ENCODE measurements around the gene ARHGDIB.
A peak's percentile ranks its signal among the peaks of the same experiment; 100 is the strongest.

ARHGDIB gene

GRCh38 chr12:14956905-14957304, 4.5 kb downstream of the ARHGDIB start:
- DNase-seq (ENCODE audit: low spot score), result no peak

- DNase-seq (ENCODE audit: low spot score), result peak; percentile 58
These were observed 5.1 kb downstream of the ARHGDIB start for GRCh38 chr12:14956024-14956891.

GRCh38 chr12:14954269-14954668, 7.1 kb downstream of the ARHGDIB start:
- no peak for DNase-seq (ENCODE audit: low spot score)

- no peak for DNase-seq (ENCODE audit: low spot score)
These were observed 7.6 kb downstream of the ARHGDIB start for GRCh38 chr12:14953752-14954151.

- DNase-seq (ENCODE audit: low spot score), result no peak
These were observed 9.0 kb downstream of the ARHGDIB start for GRCh38 chr12:14952299-14952921.

- DNase-seq (ENCODE audit: low spot score), result no peak
These were observed 9.6 kb downstream of the ARHGDIB start for GRCh38 chr12:14951851-14952250.

GRCh38 chr12:14950982-14951746, 10.2 kb downstream of the ARHGDIB start:
- peak; percentile 39 for DNase-seq (ENCODE audit: low spot score)

GRCh38 chr12:14950421-14950820, 11.0 kb downstream of the ARHGDIB start:
- DNase-seq (ENCODE audit: low spot score), result no peak

GRCh38 chr12:14949631-14950030, 11.8 kb downstream of the ARHGDIB start:
- no peak for DNase-seq (ENCODE audit: low spot score)

GRCh38 chr12:14948672-14949071, 12.7 kb downstream of the ARHGDIB start:
- DNase-seq (ENCODE audit: low spot score), result peak; percentile 85

GRCh38 chr12:14946861-14947260, 14.5 kb downstream of the ARHGDIB start:
- no peak for DNase-seq (ENCODE audit: low spot score)

GRCh38 chr12:14946162-14946561, 15.2 kb downstream of the ARHGDIB start:
- no peak for DNase-seq (ENCODE audit: low spot score)

GRCh38 chr12:14942196-14942931, 19.0 kb downstream of the ARHGDIB start:
- DNase-seq (ENCODE audit: low spot score), result no peak

- no peak for DNase-seq (ENCODE audit: low spot score)
These were observed 20.0 kb downstream of the ARHGDIB start for GRCh38 chr12:14941369-14941768.

- DNase-seq (ENCODE audit: low spot score), result no peak
These were observed 23.1 kb downstream of the ARHGDIB start, which contains the start of gene ERP27 for GRCh38 chr12:14938301-14938700. Gene ERP27 (minus strand): TSS chr12:14938537. CDS start chr12:14938508, 29 bp downstream.

GRCh38 chr12:14937689-14938088, 23.7 kb downstream of the ARHGDIB start:
- no peak for DNase-seq (ENCODE audit: low spot score)

- DNase-seq (ENCODE audit: low spot score), result peak; percentile 45
These were observed 24.4 kb downstream of the ARHGDIB start for GRCh38 chr12:14937014-14937413.

- DNase-seq (ENCODE audit: low spot score), result no peak
These were observed 25.1 kb downstream of the ARHGDIB start for GRCh38 chr12:14936224-14936861.

- DNase-seq (ENCODE audit: low spot score), result no peak
These were observed 26.4 kb downstream of the ARHGDIB start for GRCh38 chr12:14935031-14935430.

GRCh38 chr12:14934511-14934910, 26.9 kb downstream of the ARHGDIB start:
- DNase-seq (ENCODE audit: low spot score), result no peak
